Embryonic facial prominence (tissue), 1 donor: ENCODE results near the gene FABP7.
"Not testable (repeated sequence)": the region's sequence is repeated elsewhere in the genome, so short reads cannot be mapped to it uniquely, and the experiment has no call there.

Source experiments
- DNase-seq: peaks from one replicate; pipeline ENCODE4 v3.0.0-alpha.2; 2016; ENCODE audit errors: extremely low spot score

Gene FABP7

GRCh38 chr6:122779667-122780066 is at the start of gene FABP7:
FABP7 (plus strand) TSS chr6:122779716; CDS start chr6:122779795, 79 bp downstream.
- no peak for DNase-seq

- no peak for DNase-seq
Measured at GRCh38 chr6:122730334-122730733, 49.2 kb upstream of the FABP7 start.

- no peak for DNase-seq
Measured at GRCh38 chr6:122730775-122731386, 48.6 kb upstream of the FABP7 start.

GRCh38 chr6:122733259-122733658 is 46.3 kb upstream of the FABP7 start:
- DNase-seq = no peak

DNA sequence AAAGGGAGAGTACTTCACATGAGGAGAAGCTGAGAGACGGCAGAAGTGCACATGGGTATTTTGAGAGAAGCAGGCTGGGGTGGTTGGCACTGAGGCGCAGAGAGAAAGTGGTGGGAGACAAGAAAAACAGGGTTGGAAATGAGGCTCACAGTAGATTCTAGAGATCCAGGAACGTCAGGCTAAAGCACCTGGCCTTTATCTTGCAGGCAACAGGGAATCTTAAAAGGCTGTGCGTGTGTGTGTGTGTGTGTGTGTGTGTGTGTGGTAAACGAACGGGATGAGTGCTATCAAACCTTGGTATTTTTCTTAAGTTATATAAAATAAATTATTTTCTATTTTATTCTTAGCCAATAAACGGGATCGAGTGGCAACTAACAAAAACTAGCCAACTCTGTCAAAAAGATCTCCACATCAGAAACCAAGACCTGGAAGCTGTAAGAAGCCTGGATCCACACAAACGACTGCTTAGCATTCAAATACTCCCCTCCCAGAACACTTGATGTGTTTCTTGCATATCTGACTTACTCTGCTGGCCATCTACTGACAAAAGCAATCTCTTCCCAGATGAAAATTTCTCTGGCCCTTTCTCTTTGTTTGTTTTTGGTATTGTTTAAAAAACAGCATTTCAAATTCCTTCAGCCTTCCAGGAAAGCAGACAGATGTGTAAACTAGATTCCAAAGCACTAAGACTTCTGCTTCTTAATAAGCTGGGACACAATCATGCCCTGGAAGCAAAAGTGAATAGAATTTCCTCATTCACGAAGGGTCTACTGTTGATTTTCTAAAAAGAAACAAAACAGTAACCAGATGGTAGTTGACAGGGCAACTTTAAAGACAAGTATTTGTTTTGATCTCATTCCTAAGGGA is 44.8 kb upstream of the FABP7 start:
- DNase-seq = no peak

DNA sequence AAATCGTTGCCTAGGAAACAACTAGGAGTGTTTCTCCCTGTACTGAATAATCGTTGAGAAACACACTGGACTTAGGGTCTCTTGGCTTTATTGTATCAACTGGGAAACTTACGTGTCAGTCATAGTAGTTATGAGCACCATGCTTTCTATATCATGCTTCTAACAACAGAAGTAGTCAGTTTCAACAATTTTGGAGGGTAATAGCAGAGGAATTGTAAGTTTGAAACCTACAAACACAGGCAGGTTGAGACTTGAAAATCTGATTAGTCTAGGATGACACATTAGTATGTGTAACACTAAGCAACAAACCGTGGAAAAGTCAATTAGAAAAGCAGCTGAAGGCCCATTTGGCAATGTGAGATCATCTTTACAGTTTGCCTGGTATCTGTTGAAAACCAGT is 43.9 kb upstream of the FABP7 start:
- DNase-seq = no peak

GRCh38 chr6:122736163-122736562 is 43.4 kb upstream of the FABP7 start:
- no peak for DNase-seq

GRCh38 chr6:122736616-122737015 is 42.9 kb upstream of the FABP7 start:
- no peak for DNase-seq

- DNase-seq = no peak
Measured at GRCh38 chr6:122740091-122740490, 39.4 kb upstream of the FABP7 start.

DNA sequence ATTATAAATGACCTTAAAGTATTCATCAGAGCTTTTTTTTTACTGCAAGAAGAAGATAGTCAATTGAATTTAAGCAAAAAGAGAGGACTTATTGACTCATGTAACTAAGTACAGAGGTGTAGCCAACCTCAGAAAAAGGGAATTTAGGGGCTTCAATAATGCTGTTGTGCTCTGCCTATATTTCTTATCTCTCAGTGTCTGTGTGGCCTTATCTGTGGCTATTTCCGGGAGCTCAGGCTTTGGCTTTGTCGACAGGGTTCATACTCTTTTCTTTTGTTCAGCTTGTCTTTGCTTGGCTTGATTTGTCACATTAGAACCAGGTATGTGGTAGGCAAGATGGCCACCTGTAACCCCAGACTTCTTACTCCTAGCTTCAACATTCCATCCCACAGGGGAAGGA is 38.6 kb upstream of the FABP7 start:
- DNase-seq = no peak

DNA sequence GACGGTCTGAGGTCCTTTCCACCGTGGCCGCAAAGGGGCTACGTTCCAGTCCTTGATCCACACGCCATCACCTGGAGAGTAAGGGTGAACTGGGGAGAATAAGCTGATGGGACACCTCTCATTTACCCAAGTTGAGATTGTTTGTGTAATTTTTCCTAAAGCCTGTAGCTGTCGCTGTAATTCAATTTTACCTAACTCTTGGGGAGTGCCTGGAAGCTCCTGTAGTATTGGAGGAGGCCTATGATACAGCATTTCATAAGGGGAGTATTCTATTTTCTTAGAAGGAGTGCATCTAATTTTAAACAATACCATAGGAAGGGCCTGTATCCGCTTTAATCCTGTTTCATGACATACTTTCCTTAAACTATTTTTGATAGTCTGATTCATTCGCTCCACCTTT is 35.3 kb upstream of the FABP7 start:
- not testable (repeated sequence) for DNase-seq

GRCh38 chr6:122744856-122745255 is 34.7 kb upstream of the FABP7 start:
- not testable (repeated sequence) for DNase-seq

GRCh38 chr6:122746688-122747087 is 32.8 kb upstream of the FABP7 start:
- DNase-seq = no peak

DNA sequence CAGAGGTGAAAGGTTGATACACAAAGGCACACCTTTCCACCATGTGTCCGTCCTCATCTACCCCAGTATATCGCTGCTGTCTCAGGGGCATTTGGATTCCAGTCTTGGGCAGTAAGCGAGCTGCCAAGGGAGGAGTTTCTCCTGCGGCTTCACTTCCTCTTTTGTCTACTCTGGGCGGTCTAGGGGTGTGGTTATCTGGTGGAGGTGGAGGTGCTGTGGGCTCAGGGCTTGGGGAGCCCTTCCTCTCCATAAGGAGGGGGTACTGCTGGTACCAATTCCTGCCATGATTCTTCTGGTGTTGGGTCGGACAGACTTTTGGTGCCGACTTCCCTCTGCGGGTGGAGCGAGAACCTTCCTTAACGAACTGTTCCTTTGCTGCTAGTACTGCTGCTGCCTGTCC is 31.9 kb upstream of the FABP7 start:
- DNase-seq = no peak

GRCh38 chr6:122748945-122749344 is 30.6 kb upstream of the FABP7 start:
- not testable (repeated sequence) for DNase-seq

DNA sequence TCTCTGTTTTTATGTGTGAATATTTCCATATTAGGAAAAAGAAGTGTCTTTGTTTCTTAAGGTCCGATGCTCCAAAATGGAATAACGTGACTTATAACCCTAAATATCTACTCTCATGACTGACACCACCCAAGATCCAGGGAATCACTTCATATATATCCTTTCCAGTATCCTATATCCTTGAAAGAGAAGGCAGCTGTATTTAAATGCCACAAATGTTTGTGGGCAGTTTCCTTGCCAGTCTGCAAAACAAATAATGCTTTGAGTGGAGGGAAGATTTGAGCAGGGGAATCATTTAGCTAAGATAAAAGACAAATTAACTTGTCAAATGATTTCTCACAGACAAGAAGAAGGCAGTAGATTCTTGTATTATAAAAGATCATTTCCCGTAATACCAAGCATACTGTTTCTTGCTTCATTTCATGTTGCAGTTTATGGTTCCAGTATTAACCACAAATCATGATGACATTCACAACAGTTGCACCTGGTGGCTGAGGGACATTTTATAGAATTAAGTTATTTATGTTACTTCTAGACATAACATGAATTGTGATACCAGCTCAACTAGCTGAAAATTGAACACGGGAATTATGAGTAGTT is 30.0 kb upstream of the FABP7 start:
- no peak for DNase-seq

DNA sequence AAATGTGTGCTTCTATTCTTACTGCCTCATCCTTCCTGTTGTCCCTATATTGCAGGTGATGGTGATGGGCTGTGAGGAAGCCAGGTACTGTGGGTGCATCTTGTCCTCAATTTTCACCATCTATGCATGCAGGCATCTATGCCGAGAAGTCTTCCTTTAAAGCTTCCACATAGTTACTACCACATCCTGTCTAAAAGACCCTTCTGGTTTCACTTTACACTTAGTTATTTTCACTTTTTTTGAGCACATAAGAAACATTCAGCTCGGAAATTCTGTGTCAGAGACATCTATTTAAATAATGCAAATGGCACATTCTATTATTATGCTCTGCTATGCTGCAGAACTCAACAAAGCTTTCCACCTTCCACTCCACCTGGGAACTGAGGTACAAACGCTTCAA is 28.2 kb upstream of the FABP7 start:
- no peak for DNase-seq

- DNase-seq = no peak
Measured at GRCh38 chr6:122752459-122752858, 27.1 kb upstream of the FABP7 start.

GRCh38 chr6:122753000-122753687 is 26.4 kb upstream of the FABP7 start:
- DNase-seq = no peak

- no peak for DNase-seq
Measured at GRCh38 chr6:122753688-122754056, 25.8 kb upstream of the FABP7 start.

DNA sequence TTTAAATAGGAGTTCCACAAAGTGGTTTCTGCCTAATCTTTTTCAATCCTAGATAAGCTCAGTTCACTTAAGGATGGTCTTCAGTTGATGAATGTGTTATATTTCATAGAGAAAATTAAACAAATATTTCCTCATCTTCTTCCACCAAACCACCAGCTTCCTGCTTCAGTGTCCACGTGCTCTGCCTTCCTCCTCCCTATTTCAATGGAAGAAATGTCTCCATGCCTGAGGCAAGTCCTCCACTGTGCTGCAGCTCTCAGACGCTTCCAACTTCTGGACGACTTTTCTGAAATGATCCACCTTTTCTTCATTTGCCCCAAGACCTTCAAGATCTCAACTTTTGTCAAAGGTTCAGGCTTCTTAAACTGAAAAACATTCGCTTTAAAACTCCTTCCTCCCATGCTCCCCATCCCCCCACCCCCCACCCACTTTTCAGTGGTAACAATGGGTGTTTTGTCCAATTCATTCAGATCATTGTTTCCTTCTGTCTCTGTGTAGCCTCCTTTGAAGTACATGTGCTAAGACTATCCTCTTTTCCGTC is 25.3 kb upstream of the FABP7 start:
- no peak for DNase-seq

DNA sequence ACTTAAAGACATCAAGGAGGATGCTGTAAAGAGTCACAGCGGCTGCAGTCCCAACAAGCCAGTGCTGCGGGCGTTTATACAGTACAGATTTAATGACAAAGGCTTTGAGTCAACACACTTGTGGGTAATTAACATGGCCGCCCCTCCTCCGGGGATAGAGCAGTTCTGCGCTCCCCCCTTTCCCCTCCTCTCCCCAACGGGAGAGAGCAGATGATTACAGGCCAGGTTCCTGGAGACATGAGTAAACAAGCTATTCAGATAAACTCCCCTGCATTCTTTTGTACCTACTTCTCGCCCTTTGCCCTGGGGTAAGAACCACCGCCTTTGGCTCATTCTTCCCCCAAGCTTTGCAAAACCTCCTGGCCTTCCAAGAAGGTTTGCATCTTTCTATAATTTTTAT is 23.6 kb upstream of the FABP7 start:
- DNase-seq = no peak
